HG03103 (cell line): ENCODE data around the gene MTHFD1L.

Experiments used
- ATAC-seq: cut with Tn5 transposase; IDR thresholded peaks from one replicate; pipeline ENCODE4 v1.9.1; 2021; ENCODE audit warnings: low read depth; ENCODE audit not compliant: unreplicated experiment

Gene MTHFD1L

GRCh38 chr6:151009576-151009975 is 144.1 kb downstream of the MTHFD1L start:
- no peak for ATAC-seq

- ATAC-seq, result no peak
Measured at GRCh38 chr6:151010071-151010470, 144.6 kb downstream of the MTHFD1L start.

DNA sequence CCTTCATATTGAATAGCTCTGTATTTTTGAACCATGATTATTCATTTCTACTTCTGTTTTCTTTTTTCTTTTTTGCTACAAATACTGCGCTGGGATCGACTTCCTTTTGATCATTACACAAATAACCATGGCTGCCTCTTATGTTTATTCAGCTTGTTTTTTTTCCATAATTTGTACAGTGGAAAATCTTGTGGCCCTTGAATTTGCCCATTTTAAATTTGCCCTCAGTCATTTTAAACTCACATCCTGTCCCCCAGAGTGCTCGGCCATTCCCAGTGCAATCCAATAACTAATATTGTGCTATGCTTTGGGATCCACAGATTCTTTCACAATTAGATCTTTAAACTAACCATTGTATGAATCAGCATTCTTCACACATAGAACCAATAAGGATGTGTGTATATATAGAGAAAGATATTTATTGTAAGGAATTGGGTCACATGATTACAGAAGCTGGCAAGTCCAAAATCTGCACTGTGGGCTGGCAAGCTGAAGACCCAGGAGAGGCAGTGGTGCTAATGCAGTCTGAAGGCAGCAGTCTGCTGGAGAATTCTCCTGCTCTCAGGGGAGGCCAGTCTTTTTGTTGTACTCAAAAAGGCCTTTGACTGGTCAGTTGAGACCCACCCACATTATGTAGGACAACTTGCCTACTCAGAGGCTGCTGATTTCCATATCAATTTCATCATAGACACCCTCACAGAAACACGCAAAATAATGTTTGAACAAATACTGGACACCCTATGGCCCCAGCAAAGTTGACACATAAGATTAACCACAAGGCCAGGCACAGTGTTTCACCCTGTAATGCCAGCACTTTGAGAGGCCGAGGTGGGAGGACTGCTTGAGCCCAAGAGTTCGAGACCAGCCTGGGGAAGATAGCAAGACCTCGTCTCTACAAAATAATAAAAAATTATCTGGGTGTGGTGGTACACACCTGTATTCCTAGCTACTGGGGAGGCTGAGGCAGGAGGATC is 147.1 kb downstream of the MTHFD1L start:
- ATAC-seq, result no peak

DNA sequence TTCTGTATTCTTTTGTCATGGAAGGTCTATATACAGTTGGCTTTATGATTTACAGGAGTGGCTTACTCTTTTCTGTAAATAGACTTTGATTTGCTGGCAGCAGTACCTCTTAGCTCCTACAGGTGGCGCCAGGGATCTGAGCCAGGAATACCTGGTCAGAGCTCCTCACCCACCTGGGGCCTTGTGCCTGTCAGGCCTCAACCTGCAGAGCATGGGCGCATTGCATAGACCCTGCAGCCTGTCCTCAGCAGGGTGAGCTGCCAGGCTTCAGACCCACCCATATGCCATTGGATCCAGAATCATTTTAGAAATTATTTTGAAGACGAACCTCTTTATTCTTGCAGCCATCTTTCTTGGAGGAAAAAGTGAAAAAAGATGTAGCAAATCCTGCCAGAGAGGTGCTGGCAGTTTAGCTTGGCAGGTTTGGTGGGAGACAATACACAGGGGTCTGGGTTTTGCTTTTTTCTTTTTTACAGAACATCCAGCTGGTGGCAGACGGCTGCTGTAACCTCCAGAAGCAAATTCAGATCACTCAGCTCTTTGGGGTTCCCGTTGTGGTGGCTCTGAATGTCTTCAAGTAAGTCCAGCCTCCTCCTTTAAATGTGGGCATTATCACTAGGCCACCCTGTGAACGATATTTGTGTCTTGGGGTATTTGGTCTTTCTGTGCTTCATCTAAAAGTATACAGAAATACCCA is 149.1 kb downstream of the MTHFD1L start:
- peak; percentile 44 for ATAC-seq

DNA sequence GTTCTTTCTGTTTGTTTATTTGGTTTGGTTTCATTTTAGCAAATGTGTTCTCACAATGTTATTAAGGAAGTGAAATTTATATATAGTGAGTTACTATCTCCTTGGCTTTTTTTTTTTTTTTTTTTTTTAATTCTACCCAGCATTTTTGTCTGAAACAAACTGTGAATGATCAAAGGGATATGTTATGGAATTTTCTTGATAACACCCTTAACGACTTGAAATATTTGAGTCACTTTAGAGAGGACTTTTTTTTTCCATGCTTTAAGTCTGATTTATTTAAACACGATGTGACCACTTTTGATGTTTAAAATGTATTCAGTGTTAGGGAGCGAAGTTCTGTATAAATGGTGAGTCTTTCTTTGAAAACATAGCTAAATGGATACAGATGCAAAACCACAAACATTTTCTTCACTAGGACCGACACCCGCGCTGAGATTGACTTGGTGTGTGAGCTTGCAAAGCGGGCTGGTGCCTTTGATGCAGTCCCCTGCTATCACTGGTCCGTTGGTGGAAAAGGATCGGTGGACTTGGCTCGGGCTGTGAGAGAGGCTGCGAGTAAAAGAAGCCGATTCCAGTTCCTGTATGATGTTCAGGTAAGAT is 149.7 kb downstream of the MTHFD1L start:
- ATAC-seq, result no peak

DNA sequence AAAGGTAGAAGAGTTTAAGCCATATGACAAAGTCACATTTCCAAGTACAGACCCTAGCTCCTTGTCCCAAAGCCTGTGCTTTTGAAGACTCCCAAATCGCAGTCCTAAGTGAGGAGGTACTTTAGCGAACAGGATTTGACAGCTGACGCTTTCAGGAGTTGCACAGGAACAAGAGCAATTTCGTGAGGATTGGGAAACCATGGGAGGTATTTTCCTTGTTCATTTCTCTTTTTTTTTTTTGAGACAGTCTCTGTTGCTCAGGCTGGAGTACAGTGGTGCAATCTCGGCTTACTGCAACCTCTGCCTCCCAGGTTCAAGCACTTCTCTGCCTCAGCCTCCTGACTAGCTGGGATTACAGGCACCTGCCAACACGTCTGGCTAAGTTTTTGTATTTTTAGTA is 150.6 kb downstream of the MTHFD1L start:
- no peak for ATAC-seq

GRCh38 chr6:151018046-151018445 is 152.5 kb downstream of the MTHFD1L start:
- no peak for ATAC-seq

DNA sequence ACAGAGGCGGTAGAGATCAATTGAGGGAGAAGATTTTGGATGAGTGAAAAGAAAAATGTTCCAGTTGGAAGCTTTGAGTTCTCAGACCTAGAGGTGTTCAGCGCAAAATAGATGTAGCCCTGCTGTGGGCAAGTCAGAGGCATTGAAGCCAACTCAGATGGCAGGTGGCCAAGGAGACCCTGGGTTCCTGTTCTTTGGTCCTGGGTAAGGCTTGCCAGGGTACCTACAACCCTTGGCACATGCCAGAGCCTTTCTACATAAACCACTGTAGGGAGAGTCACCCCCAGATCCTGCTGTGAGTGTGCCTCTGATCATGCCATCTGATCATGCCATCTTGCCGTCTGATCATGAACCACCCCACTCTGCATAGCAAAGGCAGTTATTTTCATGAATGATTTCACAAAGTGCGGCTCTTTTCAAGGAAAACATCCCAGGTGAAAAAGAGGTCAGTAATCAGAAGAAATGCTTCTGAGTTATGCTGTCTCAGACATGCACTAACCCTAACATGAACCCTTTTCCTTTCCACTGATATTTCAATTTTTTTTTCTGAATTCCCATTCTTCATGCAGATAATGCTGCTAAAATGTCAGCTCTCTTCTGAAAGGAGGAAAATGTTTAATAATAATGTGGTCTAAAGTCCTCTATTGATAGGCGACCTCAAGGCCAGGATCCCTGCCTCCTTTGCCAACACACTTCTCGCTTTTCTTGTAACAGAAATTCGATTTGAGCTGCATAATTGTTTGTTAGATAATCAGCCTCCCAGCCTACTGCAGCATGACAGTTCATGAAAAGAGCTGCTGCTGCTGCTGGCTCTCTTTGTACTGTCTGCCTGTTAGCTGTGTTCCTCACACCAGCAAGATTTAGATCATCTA is 153.6 kb downstream of the MTHFD1L start:
- no peak for ATAC-seq

DNA sequence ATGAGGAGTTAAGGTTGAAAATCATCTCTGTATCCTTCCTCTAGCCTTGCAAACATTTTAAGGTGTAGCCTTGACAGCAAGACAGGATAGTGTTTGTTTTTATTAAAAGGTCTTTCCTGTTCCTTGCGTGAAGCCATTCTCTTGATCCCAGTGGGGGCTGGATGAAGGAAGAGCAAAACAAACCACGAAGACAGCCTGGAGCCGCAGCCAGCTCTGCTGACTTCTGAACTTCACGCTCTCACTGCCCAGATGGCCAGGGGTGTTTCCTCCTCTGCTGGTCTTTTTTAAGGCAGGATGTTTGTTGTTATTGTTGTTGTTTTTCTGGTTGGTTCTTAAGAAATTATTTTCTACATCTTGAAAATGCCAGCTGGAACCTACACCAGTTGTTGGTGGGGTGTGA is 156.4 kb downstream of the MTHFD1L start:
- ATAC-seq, result no peak

DNA sequence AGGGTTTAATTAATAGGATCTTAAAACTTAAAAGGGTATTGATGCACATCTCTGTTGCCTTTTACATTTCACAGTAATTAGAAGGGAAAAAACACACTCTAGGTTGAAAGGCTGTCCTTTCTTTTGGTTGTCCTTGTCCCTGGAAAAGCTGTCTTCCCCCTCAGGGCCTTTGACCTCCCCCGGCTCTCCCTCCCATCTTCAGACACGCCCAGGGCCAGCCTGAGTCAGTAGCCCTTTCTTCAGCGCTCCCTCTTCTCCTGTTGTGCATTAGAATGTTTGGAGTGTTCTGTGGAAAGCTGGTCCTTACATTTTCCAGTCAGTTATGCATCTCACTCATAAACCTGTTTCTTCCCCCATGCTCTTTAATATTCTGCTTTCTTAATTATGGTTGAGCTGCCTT is 157.0 kb downstream of the MTHFD1L start:
- ATAC-seq, result no peak

- no peak for ATAC-seq
Measured at GRCh38 chr6:151023342-151023741, 157.8 kb downstream of the MTHFD1L start.

DNA sequence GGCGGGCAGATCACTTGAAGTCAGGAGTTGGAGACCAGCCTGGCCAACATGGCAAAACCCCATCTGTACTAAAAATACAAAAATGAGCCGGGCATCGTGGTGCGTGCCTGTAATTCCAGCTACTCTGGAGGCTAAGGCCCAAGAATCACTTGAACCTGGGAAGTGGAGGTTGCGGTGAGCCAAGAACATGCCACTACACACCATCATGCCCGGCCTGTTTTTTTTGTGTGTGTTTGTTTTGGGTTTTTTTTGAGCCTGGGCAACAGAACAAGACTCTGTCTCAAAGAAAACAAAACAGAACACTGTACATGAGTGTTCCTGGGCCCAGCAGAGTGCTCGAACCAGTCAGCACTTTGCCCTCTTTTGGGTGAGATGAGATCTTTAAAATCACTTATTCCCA is 159.1 kb downstream of the MTHFD1L start:
- ATAC-seq, result no peak

GRCh38 chr6:151025076-151025475 is 159.6 kb downstream of the MTHFD1L start:
- ATAC-seq, result no peak

DNA sequence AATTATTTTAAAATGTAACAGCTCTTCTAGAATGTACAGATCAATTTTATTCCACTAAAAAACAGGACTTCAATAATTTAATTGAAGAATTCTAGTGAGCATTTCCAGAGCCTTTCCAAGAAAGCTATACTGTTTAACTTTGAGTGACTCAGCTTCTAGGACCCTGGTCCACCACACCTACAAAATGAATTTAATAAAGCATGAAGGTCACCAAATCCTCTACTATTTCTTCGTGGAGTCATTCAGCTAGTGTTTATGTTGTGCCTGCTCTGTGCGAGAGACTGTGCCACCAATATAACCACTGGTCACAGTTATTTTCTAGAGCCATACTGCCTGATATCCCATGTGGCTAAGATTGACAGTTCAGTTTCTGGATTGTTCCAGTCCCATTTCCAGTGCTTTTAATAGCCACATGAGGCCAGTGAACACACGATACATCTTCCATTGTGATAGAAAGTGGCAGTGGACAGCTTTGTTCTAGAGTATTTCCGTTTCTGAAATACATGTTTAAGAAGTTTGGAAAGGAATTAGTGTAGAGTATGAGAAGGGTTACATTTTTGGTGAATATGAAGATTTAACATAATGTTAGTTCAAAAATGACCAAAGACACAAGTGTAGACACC is 160.7 kb downstream of the MTHFD1L start:
- ATAC-seq, result no peak

GRCh38 chr6:151027295-151027747 is 161.8 kb downstream of the MTHFD1L start:
- ATAC-seq, result no peak

- no peak for ATAC-seq
Measured at GRCh38 chr6:151027936-151028838, 162.7 kb downstream of the MTHFD1L start.

DNA sequence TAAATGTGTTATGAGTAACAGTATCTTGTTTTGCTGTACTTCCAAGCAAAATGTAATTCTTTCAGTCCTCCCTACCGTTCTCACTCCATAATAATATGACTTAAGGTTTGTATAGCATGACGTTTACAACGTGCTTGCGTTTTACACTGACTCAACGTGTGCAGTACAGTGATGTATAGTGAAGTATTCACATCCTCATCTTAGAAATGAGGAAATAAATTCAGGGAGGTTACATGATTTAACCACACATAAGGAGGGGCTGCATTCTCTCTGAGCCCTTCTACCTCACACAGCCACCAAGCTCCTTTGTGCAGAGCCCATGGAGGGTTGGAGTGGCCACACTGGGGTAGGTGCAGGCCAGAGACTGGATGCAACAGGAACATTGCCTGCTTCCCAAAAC is 164.5 kb downstream of the MTHFD1L start:
- no peak for ATAC-seq

GRCh38 chr6:151032034-151032433 is 166.5 kb downstream of the MTHFD1L start:
- ATAC-seq, result no peak
